HG03457 (cell line): Measurements from ENCODE around the gene MMP13.
"Not testable (repeated sequence)": the region's sequence is repeated elsewhere in the genome, so short reads cannot be mapped to it uniquely, and the experiment has no call there.

Experiments used
- ATAC-seq: cut with Tn5 transposase; IDR thresholded peaks from one replicate; pipeline ENCODE4 v1.9.1; 2021; ENCODE audit warnings: moderate number of reproducible peaks; ENCODE audit not compliant: unreplicated experiment

MMP13 gene

GRCh38 chr11:102905848-102906247 is 49.7 kb downstream of the MMP13 start:
- ATAC-seq: not testable (repeated sequence)

- not testable (repeated sequence) for ATAC-seq
These were observed 51.6 kb downstream of the MMP13 start for GRCh38 chr11:102903895-102904294.

- ATAC-seq: no peak
These were observed 55.2 kb downstream of the MMP13 start for GRCh38 chr11:102900346-102900745.
